ENCODE measurements around the gene TMEM232. TPM values are rescaled to one million over a fixed set of nuclear protein-coding genes. Genes with fewer than 3 reads are reported as not detected.

Gene TMEM232
- polyA plus RNA-seq, 10 donors = 0.39 to 1.7 (median 0.88) TPM

DNA sequence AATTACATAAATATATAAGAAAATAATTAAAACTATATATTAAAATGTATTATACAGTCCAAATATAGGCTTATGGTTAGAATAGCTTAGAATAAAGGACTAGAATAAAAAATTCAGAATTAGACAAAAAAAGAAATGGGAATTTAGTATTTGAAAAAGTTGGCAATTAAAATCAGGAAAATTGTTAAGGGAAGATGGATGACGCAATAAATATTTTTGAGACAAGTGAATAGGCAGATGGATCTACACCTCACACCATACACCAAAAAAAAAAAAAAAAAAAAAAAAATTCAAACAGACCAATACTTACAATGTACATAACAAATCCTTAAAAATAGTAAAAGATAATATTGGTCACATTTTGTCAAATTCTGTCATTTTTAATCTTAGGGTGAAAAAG, 200.7 kb downstream of the TMEM232 start:
- DNase-seq = no peak

DNA sequence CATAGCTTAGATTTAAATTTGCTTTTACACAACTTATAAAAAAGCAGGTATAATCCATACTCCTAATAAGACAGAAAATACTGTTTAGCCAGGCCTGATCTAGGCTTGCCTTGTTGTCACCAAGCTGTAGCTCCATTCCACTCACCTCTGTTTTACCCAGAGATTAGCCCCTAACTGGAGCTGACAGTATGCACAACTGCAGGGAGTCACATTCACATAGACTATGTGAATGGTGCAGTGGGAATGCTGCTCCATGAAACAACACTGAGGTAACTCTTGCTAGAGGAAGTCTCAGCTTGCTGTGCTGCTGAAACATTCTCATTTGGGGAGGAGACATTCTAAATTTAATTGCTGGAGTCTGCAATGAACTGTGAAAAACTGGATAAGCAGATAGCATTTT, 209.1 kb downstream of the TMEM232 start:
- DNase-seq = no peak

DNA sequence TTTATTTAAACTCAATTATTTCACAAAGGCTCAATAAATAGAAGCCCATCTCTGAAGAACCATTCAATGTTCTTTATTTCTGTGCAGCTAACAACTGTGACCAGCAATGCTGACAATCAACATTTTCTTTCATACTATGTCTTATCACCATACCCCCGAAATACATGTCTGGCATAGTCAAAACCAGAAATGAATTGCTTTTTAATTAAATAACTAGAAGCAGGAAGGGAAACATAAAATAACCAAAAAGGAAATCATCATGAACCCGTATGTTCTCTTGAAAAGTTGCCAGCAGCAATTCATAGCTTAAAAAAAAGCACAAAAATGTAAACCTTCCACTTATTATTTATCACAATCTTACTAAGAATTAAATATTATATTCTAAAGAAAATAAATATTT, 212.4 kb downstream of the TMEM232 start:
- DNase-seq = no peak

DNA sequence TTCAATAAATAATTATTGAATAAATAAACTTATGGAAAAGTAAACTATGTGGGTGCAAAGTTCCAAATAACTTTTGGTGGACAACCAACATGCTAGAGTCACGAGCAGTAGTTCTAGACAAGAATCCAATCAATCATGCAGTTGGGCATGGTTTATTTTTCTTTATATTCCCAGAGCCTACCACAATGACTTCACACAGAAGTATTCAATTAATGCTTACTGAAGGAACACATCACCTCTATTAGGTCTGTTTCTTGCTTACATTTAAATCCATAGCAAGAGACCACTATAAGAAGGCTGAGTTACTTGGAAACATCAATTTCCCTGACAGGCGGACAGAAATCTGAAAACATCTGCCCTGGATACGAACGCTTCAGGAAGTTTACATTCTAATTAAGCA, 214.2 kb downstream of the TMEM232 start:
- peak in 1 of 3 donors; percentile 20 for DNase-seq

DNA sequence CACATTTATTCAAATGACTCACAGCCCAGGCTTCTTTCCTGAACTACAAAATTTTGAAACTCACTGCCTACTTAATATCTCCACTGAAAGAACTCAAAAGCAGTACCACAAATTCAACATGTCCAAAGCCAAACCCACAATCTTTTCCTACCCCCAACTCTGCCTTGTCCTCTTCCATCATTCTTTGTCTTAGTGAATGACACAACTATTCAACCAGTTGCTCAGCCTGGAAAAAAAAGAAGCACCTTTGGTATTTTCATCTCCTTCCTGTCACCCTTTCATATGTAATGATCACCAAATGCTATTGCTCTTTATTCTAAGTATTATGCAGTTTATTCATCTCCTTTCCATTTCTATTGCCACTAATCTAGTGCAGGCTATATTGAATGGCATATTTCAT, 216.3 kb downstream of the TMEM232 start:
- no peak for DNase-seq

DNA sequence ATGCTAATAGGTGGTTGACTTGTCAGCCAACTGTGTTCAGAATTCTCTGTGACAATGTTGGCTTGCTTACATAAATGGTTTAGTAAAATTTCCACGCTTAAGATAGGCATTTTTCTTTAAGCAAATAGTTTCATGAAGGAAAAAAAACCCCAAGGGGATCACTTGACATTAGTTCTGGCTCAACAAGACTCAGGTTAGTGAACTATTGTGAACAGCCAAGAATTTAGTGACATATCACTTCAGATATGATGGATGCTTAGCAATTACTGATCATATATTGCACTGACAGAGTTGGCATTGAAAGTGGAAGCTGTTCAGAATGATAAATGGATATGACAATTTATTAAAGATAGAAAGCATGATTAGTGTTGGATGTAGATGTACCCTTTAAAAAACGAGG, 218.5 kb downstream of the TMEM232 start:
- DNase-seq = no peak

DNA sequence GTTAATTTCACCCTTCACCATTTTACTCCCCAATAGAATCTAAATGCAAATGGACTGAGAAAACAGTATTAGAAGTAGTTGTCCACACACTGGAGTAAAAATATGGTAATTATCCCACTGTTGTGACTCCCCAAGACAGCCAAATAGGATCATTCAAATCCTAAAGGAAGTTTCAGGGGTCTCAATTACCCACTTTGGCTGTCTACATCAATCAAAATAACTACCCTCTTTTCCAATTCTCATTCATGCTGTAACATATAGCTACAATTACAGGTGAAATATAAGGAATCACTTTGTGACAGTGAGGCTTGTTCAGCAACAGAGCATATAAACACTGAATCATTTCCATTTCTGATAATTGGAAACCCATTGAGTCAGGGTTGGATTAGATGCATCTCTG, 220.1 kb downstream of the TMEM232 start:
- DNase-seq = no peak

DNA sequence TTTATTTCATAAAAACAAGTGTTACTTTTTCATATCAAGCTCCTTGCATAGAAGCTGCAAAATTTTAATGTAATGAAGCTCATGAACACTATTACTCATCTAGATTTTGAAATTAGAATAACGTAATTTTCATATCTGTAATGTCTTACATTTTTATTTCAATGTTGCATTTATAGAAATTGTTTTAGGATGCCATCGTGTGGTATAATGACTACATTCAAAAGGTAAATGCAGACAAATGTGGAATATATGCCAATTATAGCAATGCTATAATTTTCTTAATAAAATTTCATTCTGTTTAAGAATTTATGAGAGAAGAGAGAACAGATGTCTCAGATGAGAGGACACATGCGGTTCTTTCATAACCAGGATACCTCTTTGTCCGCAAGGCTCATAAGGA, 230.2 kb downstream of the TMEM232 start:
- DNase-seq = no peak

DNA sequence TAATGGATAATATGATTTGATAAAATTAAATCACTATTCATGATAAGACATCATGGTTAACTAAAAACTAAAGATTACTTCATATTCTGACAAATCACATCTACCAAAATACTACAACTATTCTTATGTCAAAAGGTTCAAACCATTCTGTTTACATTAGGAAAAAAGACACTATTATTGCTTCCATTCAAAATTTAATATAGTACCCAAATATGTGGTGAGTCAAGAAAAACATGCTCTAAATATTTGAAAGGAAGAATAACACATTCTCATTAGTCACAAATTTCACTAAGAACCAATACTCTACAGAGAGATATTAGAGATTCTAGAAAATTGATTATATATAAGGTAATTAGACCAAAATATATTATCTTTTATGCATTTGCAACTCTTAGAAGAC, 234.0 kb downstream of the TMEM232 start:
- DNase-seq = no peak

DNA sequence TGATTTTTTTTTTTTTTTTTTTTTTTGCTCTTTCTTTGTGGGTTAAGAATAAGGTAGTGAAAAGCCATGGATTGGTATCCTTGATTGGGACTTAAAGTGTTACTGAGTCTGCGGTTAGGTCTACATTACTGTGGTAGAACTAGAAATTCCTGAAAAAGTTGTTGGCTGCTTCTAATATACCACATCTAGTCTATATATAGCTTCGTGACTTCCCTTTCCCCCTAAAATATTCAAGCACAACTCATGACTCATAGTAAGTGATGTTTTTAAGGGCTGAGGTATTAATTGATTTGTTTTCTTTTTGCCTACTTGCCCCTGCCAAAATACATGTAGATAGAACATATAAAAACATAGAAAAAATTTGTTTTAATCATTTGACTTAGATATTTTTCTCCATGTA, 247.6 kb downstream of the TMEM232 start:
- DNase-seq = peak in 2 of 3 donors; percentile 2 to 90

DNA sequence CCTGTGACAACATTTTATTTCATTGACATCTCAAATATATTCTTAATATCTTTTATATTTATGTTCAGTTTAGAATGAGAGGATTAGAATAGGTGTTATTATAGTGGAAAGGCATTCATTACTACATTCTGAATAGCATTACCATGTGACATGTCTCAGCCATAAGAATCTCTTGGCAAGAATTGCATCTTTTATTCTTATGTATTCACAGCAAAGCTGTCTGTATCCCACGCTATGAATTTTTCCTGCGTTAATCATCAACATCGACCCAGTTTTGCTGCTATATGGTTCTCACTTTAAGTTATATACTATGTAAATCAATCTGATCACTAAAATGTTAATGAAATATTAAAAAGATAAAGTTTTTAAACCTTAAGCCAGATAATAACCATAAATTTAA, 248.6 kb downstream of the TMEM232 start:
- peak in 1 of 3 donors; percentile 82 for DNase-seq

DNA sequence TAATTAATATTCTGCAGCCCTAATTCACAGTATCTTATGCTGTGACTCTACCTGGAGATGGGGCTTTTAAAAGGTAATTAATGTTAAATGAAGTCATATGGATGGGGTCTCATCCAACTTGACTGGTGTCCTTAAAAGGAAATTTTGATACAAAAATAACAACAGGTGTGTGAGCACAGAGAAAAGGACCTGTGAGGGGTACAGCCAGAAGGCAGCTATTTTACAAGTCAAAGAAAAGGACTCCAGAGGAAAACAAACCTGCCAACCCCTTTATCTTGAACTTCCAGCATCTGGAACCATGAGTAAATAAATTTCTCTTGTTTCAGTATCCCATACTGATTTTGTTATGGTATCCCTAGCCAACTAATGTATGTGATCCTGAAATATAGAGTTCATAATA, 250.3 kb downstream of the TMEM232 start:
- DNase-seq = no peak

DNA sequence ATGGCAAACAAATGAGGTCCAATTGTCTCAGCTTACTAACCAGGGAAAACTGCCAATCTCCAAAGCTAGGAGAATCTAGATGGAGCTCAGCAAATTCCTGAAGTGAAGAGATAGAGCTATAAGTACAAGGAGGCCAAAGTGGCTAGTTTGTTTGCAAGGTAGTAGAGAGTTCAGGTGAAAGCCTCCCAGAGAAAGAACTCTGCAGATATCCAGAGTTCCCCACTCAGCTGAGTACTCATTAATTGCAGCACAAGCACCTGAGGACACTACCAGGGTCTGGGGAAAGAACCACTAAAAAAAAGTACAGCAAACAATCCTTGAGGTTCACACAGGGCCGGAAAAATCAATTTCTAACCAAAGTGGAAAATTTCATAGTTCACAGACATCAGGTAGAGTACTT, 250.9 kb downstream of the TMEM232 start:
- DNase-seq = no peak

DNA sequence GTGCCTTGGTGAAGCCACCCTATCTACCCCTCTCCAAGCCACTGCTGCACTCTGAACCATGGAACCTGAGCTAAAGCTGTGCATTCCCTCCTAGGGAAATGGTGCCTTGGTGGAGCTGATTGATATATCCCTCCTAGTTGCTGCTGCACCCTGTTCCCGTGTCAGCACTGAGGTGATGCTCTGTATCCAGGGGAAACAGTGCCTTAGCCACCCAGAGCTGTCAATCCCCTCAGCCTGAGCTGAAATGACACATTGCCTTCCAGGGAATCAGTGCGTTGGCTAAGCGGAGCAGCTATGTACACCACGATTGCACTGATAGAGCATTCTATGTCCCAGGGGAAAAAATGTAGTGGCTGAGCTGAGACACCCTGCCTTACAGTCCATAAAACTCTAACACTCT, 257.0 kb downstream of the TMEM232 start:
- no peak for DNase-seq

DNA sequence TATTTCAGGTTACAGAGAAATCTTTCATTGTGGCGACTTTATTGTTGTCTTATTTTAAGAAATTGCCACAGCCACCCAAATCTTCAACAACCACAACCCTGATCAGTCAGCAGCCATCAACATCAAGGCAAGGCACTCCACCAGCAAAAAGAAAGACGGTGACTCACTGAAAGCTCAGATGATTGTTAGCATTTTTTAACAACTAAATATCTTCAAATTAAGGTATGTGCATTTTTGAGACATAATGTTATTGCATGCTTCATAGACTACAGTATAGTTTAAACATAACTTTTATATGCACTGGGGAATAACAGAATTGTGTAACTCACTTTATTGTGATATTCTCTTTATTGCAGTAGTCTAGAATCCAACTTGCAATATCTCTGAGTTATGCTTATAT, 263.4 kb downstream of the TMEM232 start:
- peak in 1 of 3 donors; percentile 41 for DNase-seq

DNA sequence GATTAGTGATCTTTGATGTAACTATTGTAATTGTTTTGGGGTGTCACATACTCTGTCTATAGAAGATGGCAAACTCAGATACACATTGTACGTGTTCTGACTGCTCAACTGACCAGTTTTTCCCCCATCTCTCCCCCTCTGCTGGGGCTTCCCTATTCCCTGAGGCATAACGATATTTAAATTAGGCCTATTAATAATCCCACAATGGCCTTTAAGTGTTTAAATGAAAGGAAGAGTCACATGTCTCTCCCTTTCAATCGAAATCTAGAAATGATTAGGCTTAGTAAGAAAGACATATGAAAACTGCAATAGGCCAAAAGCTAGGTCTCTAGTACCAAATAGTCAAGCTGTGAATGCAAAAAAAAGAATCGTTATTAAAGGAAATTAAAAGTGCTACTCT, 265.6 kb downstream of the TMEM232 start:
- no peak for DNase-seq

DNA sequence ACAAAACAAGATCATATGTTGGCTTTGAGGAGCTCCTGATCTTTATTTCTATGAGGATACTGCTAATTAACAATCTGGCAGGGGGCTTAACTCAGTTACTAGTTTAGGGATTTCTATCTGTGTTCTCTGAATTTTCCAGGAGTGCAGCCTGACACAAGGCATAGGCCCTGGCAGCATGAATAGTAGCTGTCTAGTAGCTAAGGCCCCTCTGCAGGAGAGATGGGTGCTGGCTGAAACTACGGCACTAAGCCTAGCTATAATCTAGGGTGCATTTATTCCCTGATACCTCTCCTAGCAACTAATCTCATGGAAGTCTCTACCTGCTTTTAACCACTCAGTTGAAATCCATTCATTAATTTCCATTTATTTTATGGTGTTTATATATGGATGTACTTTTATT, 268.2 kb downstream of the TMEM232 start:
- DNase-seq = no peak

DNA sequence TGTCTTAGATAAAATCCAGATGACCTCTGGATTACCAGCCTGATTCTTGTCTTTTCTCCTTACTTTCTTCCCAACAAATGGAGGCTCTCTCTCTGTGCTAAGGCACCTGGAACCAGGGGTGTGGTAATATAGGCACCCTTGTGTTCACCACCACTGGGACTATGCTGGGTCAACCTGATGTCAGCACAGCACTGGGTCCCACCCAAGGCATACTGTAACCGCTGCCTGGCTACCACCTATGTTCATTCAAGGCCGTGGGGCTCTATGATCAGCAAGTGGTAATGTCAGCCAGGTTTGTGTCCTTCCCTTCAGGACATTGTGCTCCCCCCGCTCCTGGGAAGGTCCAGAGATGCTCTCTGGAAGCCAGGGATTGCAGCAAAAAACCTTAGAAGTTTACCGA, 283.6 kb downstream of the TMEM232 start:
- DNase-seq = no peak

DNA sequence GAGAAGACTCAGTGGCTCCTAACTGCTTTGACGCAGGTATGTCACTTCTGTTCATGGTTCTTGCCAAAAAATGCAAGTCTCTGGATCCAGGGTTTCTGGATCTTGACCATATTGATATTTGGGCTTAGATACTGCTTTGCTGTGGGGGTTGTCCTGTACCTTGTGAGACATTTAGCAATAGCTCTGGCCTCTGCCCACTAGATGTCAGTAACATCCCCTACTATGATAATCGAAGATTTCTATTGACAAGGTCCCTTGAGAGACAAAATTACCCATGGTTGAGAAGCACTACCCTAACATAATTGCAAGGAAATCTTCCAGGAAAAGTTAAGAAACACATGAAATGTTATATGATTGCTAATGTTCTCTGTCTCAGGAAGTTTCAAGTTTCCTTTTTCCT, 285.4 kb downstream of the TMEM232 start:
- DNase-seq = peak in 2 of 3 donors; percentile 11 to 25

DNA sequence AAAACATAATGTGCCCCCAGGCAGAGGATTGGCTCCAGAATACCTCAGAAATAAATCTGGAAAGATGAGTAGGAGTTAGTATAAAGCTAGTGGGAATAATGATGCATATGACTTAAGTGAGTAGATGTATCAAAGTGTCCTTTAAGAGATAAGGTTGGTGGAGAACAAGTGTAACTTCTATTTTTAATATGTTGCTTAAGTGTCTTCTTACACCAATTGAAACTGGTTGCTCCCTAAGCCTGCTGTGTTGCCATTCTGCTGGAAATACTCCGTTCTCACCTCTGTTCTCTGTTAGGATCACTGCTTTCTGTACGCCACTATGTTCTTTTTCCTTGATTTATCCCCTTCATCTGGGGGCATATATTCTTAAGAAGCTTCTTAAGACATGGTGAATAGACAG, 286.4 kb downstream of the TMEM232 start:
- no peak for DNase-seq

DNA sequence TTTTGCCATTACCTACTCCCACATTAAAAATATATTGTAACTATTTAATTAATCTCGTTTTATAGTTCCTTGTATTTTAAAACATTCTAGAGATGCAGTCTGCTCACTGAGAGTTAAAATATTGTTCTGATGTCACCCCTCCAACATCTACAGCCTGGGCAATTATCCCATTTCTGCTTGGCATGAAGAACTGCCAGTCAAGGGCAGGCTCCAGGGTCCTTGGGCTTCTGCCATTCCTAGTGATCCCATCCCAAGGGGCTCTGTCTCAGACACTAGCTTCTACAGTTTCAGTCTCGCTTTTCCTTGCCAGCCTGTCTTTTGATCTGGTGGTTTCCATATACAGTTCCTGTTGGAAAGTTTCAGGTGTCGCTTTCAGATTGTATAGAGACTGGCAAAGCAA, 287.2 kb downstream of the TMEM232 start:
- peak in 2 of 3 donors; percentile 5 to 13 for DNase-seq

DNA sequence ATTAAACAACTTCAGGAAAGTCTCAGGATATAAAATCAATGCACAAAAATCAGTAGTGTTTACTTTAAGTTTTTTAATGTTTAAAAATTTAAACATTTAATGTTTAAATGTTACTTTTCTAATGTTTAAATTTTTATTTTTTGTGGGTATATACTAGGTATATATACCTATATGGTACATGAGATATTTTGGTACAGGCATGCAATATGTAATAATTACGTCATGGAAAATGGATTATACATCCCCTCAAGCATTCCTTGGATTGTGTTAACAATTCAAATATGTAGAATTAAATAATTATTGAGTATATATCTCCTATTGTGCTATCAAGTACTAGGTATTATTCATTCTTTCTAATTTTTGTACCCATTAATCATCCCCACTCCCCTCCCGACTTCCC, 291.3 kb downstream of the TMEM232 start:
- no peak for DNase-seq

DNA sequence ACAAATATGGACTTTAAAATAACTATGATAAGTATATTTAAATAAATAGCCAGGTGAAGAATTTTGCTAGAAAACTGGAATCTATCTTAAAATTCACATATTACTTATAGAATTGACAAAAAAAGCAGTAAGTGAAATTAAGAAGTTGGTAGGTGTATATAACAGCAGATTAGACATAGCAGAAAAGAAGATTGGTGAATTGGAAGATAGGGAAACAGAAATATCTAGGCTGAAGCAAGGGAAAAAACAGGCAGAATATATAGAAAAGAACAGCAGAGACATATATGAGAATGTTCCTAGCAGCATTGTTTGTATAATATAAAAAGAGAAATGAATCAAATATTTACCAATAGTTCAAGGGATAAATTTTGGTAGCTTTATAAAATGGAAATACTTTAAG, 294.9 kb downstream of the TMEM232 start:
- no peak for DNase-seq

DNA sequence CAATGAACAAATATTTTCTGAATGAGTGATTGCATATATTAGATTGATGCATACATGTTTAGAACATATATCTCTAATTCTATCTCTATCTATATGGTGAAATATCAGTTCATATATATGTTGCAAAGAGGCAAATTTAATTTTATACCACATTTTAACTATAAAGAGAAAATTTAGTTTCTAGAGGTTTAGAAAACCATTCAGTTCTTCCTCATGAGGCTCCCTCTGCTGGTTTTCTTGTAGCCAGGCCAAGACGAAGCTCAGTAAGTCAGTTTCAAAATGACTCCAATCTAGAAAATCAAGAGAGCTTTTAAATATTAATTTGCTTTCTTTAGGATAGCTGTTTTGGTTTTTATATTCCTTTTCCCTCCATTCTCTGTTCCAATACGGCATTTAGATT, 312.1 kb downstream of the TMEM232 start:
- DNase-seq = peak in 2 of 3 donors; percentile 11 to 33

DNA sequence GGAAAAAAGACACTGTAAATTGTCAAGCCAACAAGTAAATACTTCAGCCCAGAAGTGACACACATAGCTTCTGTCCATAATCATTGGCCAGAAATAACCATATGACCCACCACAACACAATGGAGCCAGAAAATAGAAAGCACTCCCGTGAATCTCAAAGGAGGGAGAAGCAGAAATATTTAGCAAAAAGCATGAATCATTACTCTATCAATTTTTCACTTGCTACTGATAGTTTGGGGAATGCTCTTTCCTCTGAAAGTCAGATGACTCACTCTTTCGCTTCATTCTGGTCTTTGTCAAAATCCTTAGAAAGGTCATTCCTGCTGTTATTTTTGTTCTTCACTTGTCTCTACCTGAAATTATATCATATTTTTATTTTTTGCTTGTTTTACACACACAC, 312.6 kb downstream of the TMEM232 start:
- DNase-seq = peak in 1 of 3 donors; percentile 54

All from muscle of back (tissue), 11 donors.